ENCODE data around the gene RIPOR2.

Gene RIPOR2

DNA sequence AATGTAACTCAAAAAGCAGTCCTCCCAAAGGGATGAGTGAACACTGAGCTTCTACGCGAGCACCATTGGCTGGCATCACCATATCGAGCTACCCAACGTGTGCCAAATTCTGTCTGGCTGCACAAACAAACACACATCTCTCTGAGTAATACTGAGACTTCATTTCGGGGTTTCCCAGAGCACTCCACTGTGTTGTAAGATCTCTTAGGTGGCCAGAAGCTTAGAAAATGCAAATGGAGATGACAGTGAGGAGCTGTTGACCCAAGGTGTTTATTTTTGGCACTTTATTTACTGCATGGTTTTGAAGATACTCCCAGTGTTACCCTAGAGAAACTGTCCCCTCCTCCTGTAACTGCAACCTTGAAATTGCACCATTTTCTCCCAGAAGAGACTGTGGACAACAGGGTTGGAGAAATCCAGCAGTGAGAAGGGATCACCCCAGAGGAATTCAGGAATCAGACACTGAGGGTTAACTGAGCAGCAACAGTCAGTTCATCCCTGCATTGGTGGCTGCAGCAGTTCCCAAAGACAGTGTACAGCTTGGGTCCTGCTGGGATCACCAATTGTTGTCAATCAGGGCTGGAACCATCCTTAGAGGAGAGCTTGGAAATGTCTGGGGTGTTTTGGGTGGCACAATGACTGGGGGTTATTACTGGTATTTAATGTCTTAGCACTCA, 1.0 kb upstream of the RIPOR2 start:
- Histone ChIP-seq H3K36me3 (ENCODE audit: control insufficient read depth, insufficient read depth, low read length) (no peaks in the 10 kb centered on the region), H3K4me1 (ENCODE audit: control insufficient read depth, insufficient read depth, low read length, poor library complexity, severe bottlenecking) (peaks cover 44% of the 10 kb centered on the region), H3K4me3 (ENCODE audit: insufficient read depth, low read depth, low read length, poor library complexity, severe bottlenecking) (peak overlapping the region; percentile 69), H3K27ac (ENCODE audit: insufficient read depth, low read length, poor library complexity, severe bottlenecking) (peak overlapping the region; percentile 80), H3K9me3 (ENCODE audit: control insufficient read depth, low read length) (no peaks in the 10 kb centered on the region), H3K27me3 (replicated peaks; ENCODE audit: control insufficient read depth, insufficient read depth, low read length, poor library complexity, severe bottlenecking) (no peaks in the 10 kb centered on the region)
- DNase-seq = peak in 2 of 3 donors; percentile 37 to 51

- Histone ChIP-seq H3K4me3 (ENCODE audit: insufficient read depth, low read depth, low read length, poor library complexity, severe bottlenecking) (peak overlapping the region; percentile 69), H3K27ac (ENCODE audit: insufficient read depth, low read length, poor library complexity, severe bottlenecking) (peak overlapping the region; percentile 80), H3K27me3 (replicated peaks; ENCODE audit: control insufficient read depth, insufficient read depth, low read length, poor library complexity, severe bottlenecking) (no peaks in the 10 kb centered on the region), H3K36me3 (ENCODE audit: control insufficient read depth, insufficient read depth, low read length) (peaks cover 6% of the 10 kb centered on the region), H3K9me3 (ENCODE audit: control insufficient read depth, low read length) (no peaks in the 10 kb centered on the region), H3K4me1 (ENCODE audit: control insufficient read depth, insufficient read depth, low read length, poor library complexity, severe bottlenecking) (peaks cover 46% of the 10 kb centered on the region)
- DNase-seq = peak in 1 of 3 donors; percentile 36
Measured at GRCh38 chr6:24933868-24934401, 1.8 kb downstream of the RIPOR2 start.

GRCh38 chr6:24933266-24933665, 2.5 kb downstream of the RIPOR2 start:
- Histone ChIP-seq H3K4me1 (ENCODE audit: control insufficient read depth, insufficient read depth, low read length, poor library complexity, severe bottlenecking) (peaks cover 47% of the 10 kb centered on the region), H3K9me3 (ENCODE audit: control insufficient read depth, low read length) (no peaks in the 10 kb centered on the region), H3K4me3 (ENCODE audit: insufficient read depth, low read depth, low read length, poor library complexity, severe bottlenecking) (peak overlapping the region; percentile 69), H3K27me3 (replicated peaks; ENCODE audit: control insufficient read depth, insufficient read depth, low read length, poor library complexity, severe bottlenecking) (no peaks in the 10 kb centered on the region), H3K27ac (ENCODE audit: insufficient read depth, low read length, poor library complexity, severe bottlenecking) (peak overlapping the region; percentile 80), H3K36me3 (ENCODE audit: control insufficient read depth, insufficient read depth, low read length) (peaks cover 11% of the 10 kb centered on the region)
- no peak for DNase-seq

GRCh38 chr6:24932832-24933231, 2.9 kb downstream of the RIPOR2 start:
- peaks cover 47% of the 10 kb centered on the region for H3K4me1 ChIP-seq (ENCODE audit: control insufficient read depth, insufficient read depth, low read length, poor library complexity, severe bottlenecking)
- no peaks in the 10 kb centered on the region for H3K27me3 ChIP-seq (replicated peaks; ENCODE audit: control insufficient read depth, insufficient read depth, low read length, poor library complexity, severe bottlenecking)
- peak overlapping the region; percentile 80 for H3K27ac ChIP-seq (ENCODE audit: insufficient read depth, low read length, poor library complexity, severe bottlenecking)
- no peak for DNase-seq
- H3K9me3 ChIP-seq (ENCODE audit: control insufficient read depth, low read length) = no peaks in the 10 kb centered on the region
- peaks cover 11% of the 10 kb centered on the region for H3K36me3 ChIP-seq (ENCODE audit: control insufficient read depth, insufficient read depth, low read length)
- H3K4me3 ChIP-seq (ENCODE audit: insufficient read depth, low read depth, low read length, poor library complexity, severe bottlenecking) = peak overlapping the region; percentile 69

- no peaks in the 10 kb centered on the region for H3K9me3 ChIP-seq (ENCODE audit: control insufficient read depth, low read length)
- H3K4me3 ChIP-seq (ENCODE audit: insufficient read depth, low read depth, low read length, poor library complexity, severe bottlenecking) = peak overlapping the region; percentile 69
- H3K36me3 ChIP-seq (ENCODE audit: control insufficient read depth, insufficient read depth, low read length) = peaks cover 11% of the 10 kb centered on the region
- peak overlapping the region; percentile 80 for H3K27ac ChIP-seq (ENCODE audit: insufficient read depth, low read length, poor library complexity, severe bottlenecking)
- H3K27me3 ChIP-seq (replicated peaks; ENCODE audit: control insufficient read depth, insufficient read depth, low read length, poor library complexity, severe bottlenecking) = no peaks in the 10 kb centered on the region
- H3K4me1 ChIP-seq (ENCODE audit: control insufficient read depth, insufficient read depth, low read length, poor library complexity, severe bottlenecking) = peaks cover 46% of the 10 kb centered on the region
- no peak for DNase-seq
Measured at GRCh38 chr6:24931718-24932691, 3.8 kb downstream of the RIPOR2 start.

GRCh38 chr6:24931296-24931695, 4.5 kb downstream of the RIPOR2 start:
- Histone ChIP-seq H3K9me3 (ENCODE audit: control insufficient read depth, low read length) (no peaks in the 10 kb centered on the region), H3K27me3 (replicated peaks; ENCODE audit: control insufficient read depth, insufficient read depth, low read length, poor library complexity, severe bottlenecking) (no peaks in the 10 kb centered on the region), H3K4me1 (ENCODE audit: control insufficient read depth, insufficient read depth, low read length, poor library complexity, severe bottlenecking) (peaks cover 48% of the 10 kb centered on the region), H3K27ac (ENCODE audit: insufficient read depth, low read length, poor library complexity, severe bottlenecking) (peak overlapping the region; percentile 80), H3K36me3 (ENCODE audit: control insufficient read depth, insufficient read depth, low read length) (peaks cover 11% of the 10 kb centered on the region), H3K4me3 (ENCODE audit: insufficient read depth, low read depth, low read length, poor library complexity, severe bottlenecking) (peak overlapping the region; percentile 69)
- no peak for DNase-seq

GRCh38 chr6:24930431-24930871, 5.3 kb downstream of the RIPOR2 start:
- peak overlapping the region; percentile 69 for H3K4me3 ChIP-seq (ENCODE audit: insufficient read depth, low read depth, low read length, poor library complexity, severe bottlenecking)
- H3K27ac ChIP-seq (ENCODE audit: insufficient read depth, low read length, poor library complexity, severe bottlenecking) = peak overlapping the region; percentile 80

GRCh38 chr6:24929242-24929641, 6.5 kb downstream of the RIPOR2 start:
- no peaks in the 10 kb centered on the region for H3K9me3 ChIP-seq (ENCODE audit: control insufficient read depth, low read length)
- H3K4me1 ChIP-seq (ENCODE audit: control insufficient read depth, insufficient read depth, low read length, poor library complexity, severe bottlenecking) = peaks cover 59% of the 10 kb centered on the region
- DNase-seq = no peak
- peak overlapping the region; percentile 80 for H3K27ac ChIP-seq (ENCODE audit: insufficient read depth, low read length, poor library complexity, severe bottlenecking)
- H3K4me3 ChIP-seq (ENCODE audit: insufficient read depth, low read depth, low read length, poor library complexity, severe bottlenecking) = peak overlapping the region; percentile 69
- peaks cover 11% of the 10 kb centered on the region for H3K36me3 ChIP-seq (ENCODE audit: control insufficient read depth, insufficient read depth, low read length)
- H3K27me3 ChIP-seq (replicated peaks; ENCODE audit: control insufficient read depth, insufficient read depth, low read length, poor library complexity, severe bottlenecking) = no peaks in the 10 kb centered on the region

More at GRCh38 chr6:24930431-24930871, 5.3 kb downstream of the RIPOR2 start:
- Histone ChIP-seq H3K36me3 (ENCODE audit: control insufficient read depth, insufficient read depth, low read length) (peaks cover 11% of the 10 kb centered on the region), H3K9me3 (ENCODE audit: control insufficient read depth, low read length) (no peaks in the 10 kb centered on the region), H3K4me1 (ENCODE audit: control insufficient read depth, insufficient read depth, low read length, poor library complexity, severe bottlenecking) (peaks cover 51% of the 10 kb centered on the region), H3K27me3 (replicated peaks; ENCODE audit: control insufficient read depth, insufficient read depth, low read length, poor library complexity, severe bottlenecking) (no peaks in the 10 kb centered on the region)
- DNase-seq = no peak

DNA sequence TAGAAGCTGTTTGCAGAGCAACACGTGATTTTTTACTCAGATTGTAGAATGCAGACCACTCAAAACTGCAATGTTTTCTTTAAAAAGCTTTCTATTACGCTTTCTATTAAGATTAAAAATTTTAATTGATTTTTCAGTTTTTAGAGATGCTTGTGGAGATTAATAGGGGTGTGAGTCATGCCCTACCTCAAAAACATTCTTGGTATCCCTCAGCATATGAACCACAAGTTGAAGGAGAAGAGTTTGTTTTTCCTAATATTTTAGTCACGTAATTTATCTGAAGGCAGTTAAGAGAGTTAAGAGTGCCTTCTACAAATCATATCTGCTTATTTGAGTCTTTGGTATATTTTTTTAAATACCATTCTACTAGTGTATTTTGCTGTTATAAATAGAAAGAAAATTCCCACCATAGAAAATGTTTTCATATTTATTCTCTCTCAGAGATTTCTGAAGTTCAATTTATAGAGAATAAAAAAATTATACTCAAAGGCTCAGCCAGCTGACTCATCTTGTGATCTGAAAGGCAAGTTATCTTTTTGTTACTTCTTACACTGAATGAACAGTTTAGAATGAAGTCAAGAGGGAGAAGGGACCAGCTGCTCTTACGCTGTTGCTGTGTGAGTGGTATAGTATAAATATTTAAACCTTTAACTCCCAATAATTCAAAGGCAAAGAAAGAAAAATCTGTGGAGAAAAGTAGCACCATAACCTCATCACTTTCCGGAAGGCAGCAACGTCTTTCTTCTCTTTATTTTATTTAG, 7.6 kb downstream of the RIPOR2 start:
- H3K9me3 ChIP-seq (ENCODE audit: control insufficient read depth, low read length) = no peaks in the 10 kb centered on the region
- DNase-seq = no peak
- peaks cover 68% of the 10 kb centered on the region for H3K4me1 ChIP-seq (ENCODE audit: control insufficient read depth, insufficient read depth, low read length, poor library complexity, severe bottlenecking)
- peak overlapping the region; percentile 69 for H3K4me3 ChIP-seq (ENCODE audit: insufficient read depth, low read depth, low read length, poor library complexity, severe bottlenecking)
- peak overlapping the region; percentile 80 for H3K27ac ChIP-seq (ENCODE audit: insufficient read depth, low read length, poor library complexity, severe bottlenecking)
- H3K27me3 ChIP-seq (replicated peaks; ENCODE audit: control insufficient read depth, insufficient read depth, low read length, poor library complexity, severe bottlenecking) = no peaks in the 10 kb centered on the region
- H3K36me3 ChIP-seq (ENCODE audit: control insufficient read depth, insufficient read depth, low read length) = peaks cover 11% of the 10 kb centered on the region

All from effector memory CD4-positive, alpha-beta T cell (primary cell).